ENCODE measurements around the gene CRTAC1.

CRTAC1 gene

GRCh38 chr10:97928897-97929296, 101.5 kb downstream of the CRTAC1 start:
- TF ChIP-seq Cebpa-rat (IDR thresholded peaks at IDR 0.05) = no peak
- H3K27ac ChIP-seq = no peak overlapping the region
- H3K36me3 ChIP-seq = no peaks in the 10 kb centered on the region
- H3K4me2 ChIP-seq = no peak overlapping the region
- no peak overlapping the region for H3K4me3 ChIP-seq
- H3K27me3 ChIP-seq = no peaks in the 10 kb centered on the region
- H4K20me1 ChIP-seq = no peaks in the 10 kb centered on the region
- no peak overlapping the region for H3K9ac ChIP-seq
- no peaks in the 10 kb centered on the region for H3K4me1 ChIP-seq
- H3K9me3 ChIP-seq = no peaks in the 10 kb centered on the region

- H3K4me2 ChIP-seq = no peak overlapping the region
Measured at GRCh38 chr10:97927622-97928021, 102.8 kb downstream of the CRTAC1 start.

GRCh38 chr10:97926055-97926454, 104.4 kb downstream of the CRTAC1 start:
- Histone ChIP-seq H3K4me3 (no peak overlapping the region), H3K9ac (no peak overlapping the region), H3K36me3 (no peaks in the 10 kb centered on the region)

More at GRCh38 chr10:97927622-97928021, 102.8 kb downstream of the CRTAC1 start:
- Histone ChIP-seq H3K36me3 (no peaks in the 10 kb centered on the region), H3K27ac (no peak overlapping the region), H3K27me3 (no peaks in the 10 kb centered on the region), H4K20me1 (no peaks in the 10 kb centered on the region), H3K9ac (no peak overlapping the region), H3K4me1 (no peaks in the 10 kb centered on the region), H3K4me3 (no peak overlapping the region), H3K9me3 (no peaks in the 10 kb centered on the region)
- no peak for TF ChIP-seq Cebpa-rat (IDR thresholded peaks at IDR 0.05)

DNA sequence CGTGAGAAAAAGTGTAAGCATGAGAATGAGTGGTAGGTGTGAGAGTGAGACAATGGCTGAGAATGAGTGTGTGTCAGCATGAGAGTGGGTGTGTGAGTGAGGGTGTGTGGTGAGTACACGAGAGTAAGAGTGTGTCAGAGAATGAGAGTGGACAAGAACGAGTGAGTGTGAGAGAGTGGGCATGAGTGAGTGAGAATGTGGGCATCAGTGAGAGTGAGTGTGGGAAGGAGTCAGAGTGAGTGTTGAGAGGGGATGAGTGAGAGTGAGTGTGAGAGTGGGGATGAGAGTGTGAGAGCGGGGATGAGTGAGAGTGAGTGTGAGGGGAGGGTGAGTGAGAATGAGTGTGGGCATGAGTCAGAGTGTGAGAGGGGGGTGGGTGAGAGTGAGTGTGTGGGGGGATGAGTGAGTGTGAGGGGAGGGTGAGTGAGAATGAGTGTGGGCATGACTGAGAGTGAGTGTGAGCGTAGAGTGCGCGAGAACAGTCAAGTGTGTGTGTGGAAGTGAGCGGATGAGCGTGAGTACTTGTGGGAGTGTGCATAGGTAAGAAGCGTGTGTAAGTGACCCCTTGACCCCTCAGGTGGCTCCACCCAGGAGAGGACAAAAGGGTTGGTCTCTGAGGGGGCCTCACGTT, 105.0 kb downstream of the CRTAC1 start:
- Histone ChIP-seq H3K9ac (no peak overlapping the region), H3K4me3 (no peak overlapping the region), H3K27me3 (no peaks in the 10 kb centered on the region), H4K20me1 (no peaks in the 10 kb centered on the region), H3K4me2 (no peak overlapping the region), H3K4me1 (no peaks in the 10 kb centered on the region), H3K9me3 (no peaks in the 10 kb centered on the region), H3K27ac (no peak overlapping the region), H3K36me3 (no peaks in the 10 kb centered on the region)
- TF ChIP-seq Cebpa-rat (IDR thresholded peaks at IDR 0.05) = no peak

More at GRCh38 chr10:97926055-97926454, 104.4 kb downstream of the CRTAC1 start:
- no peaks in the 10 kb centered on the region for H3K9me3 ChIP-seq
- no peaks in the 10 kb centered on the region for H4K20me1 ChIP-seq
- H3K4me1 ChIP-seq = no peaks in the 10 kb centered on the region
- H3K27ac ChIP-seq = no peak overlapping the region
- no peaks in the 10 kb centered on the region for H3K27me3 ChIP-seq
- no peak overlapping the region for H3K4me2 ChIP-seq
- TF ChIP-seq Cebpa-rat (IDR thresholded peaks at IDR 0.05) = no peak

DNA sequence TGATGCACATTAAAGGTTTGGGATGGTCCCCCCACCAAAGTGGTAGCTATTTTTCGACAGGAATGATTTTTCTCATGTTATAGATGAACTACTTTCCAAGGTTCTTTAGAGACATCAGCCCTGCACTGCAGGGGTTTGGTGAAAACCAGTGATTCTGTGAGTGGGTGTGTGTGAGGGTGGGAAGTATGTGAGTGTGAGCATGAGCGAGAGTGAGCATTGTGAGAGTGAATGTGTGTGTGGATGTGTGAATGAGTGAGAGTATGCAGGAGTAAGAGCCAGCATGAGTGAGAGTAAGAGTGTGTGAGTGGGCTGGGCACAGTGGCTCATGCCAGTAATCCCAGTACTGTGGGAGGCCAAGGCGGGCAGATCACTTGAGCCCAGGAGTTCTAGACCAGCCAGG, 105.7 kb downstream of the CRTAC1 start:
- no peaks in the 10 kb centered on the region for H3K36me3 ChIP-seq
- no peaks in the 10 kb centered on the region for H3K27me3 ChIP-seq
- no peak overlapping the region for H3K9ac ChIP-seq
- H3K4me1 ChIP-seq = no peaks in the 10 kb centered on the region; the same call in 1 of the 2 replicates
- H3K4me3 ChIP-seq = no peak overlapping the region
- H3K9me3 ChIP-seq = no peaks in the 10 kb centered on the region
- TF ChIP-seq Cebpa-rat (IDR thresholded peaks at IDR 0.05) = no peak
- H3K4me2 ChIP-seq = no peak overlapping the region
- no peak overlapping the region for H3K27ac ChIP-seq
- H4K20me1 ChIP-seq = no peaks in the 10 kb centered on the region

GRCh38 chr10:97923476-97923875, 106.9 kb downstream of the CRTAC1 start:
- H3K27me3 ChIP-seq = no peaks in the 10 kb centered on the region
- H3K4me2 ChIP-seq = no peak overlapping the region
- no peaks in the 10 kb centered on the region for H3K9me3 ChIP-seq
- no peaks in the 10 kb centered on the region for H4K20me1 ChIP-seq
- no peak overlapping the region for H3K9ac ChIP-seq
- TF ChIP-seq Cebpa-rat (IDR thresholded peaks at IDR 0.05) = no peak
- peaks cover 11% of the 10 kb centered on the region for H3K4me1 ChIP-seq
- no peak overlapping the region for H3K4me3 ChIP-seq
- H3K27ac ChIP-seq = no peak overlapping the region
- H3K36me3 ChIP-seq = no peaks in the 10 kb centered on the region

- Histone ChIP-seq H3K9ac (no peak overlapping the region), H3K27me3 (no peaks in the 10 kb centered on the region), H3K4me1 (peaks cover 15% of the 10 kb centered on the region), H3K4me2 (no peak overlapping the region), H3K27ac (no peak overlapping the region), H3K36me3 (no peaks in the 10 kb centered on the region), H3K9me3 (no peaks in the 10 kb centered on the region), H3K4me3 (no peak overlapping the region), H4K20me1 (no peaks in the 10 kb centered on the region)
- TF ChIP-seq Cebpa-rat (IDR thresholded peaks at IDR 0.05) = no peak
Measured at GRCh38 chr10:97923057-97923456, 107.4 kb downstream of the CRTAC1 start.

DNA sequence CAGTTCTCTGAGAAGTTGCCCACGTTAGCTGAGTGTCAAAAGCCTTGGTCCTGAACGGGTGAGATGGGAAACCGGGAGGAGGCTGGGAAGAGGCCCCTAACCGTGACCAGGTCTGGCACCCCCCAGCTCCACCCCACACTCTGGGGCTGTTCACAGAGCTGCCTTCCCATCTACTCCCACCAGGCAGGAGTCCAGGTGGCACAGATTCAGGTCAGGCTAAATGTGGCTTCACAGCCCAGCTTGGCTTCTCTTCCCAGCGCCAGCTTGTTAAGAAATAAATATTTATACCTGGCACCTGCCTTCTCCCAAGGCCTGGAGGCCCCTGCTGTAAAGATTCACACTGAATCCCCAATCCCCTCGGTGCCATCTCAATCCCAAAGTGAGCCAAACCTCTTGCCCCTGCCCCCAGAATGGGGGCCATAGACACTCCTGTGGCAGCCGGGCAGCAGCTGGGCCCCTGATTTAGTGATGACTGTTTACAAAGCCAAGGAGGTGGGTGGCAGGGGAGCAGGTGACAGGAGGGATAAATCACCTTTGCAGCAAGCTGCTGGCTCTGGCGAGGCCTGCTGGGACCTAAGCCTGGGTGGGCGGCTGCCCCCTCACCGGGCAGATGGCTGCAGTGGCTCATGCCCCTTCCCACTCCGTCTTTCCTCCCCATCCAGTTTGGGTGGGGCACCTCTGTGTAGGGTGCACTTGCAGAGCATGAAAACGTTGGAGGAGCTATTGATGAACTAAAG, 108.2 kb downstream of the CRTAC1 start:
- Histone ChIP-seq H3K4me1 (peaks cover 15% of the 10 kb centered on the region), H4K20me1 (no peaks in the 10 kb centered on the region), H3K9me3 (no peaks in the 10 kb centered on the region), H3K27ac (no peak overlapping the region), H3K27me3 (no peaks in the 10 kb centered on the region), H3K9ac (no peak overlapping the region), H3K36me3 (no peaks in the 10 kb centered on the region), H3K4me2 (no peak overlapping the region), H3K4me3 (no peak overlapping the region)
- no peak for TF ChIP-seq Cebpa-rat (IDR thresholded peaks at IDR 0.05)

DNA sequence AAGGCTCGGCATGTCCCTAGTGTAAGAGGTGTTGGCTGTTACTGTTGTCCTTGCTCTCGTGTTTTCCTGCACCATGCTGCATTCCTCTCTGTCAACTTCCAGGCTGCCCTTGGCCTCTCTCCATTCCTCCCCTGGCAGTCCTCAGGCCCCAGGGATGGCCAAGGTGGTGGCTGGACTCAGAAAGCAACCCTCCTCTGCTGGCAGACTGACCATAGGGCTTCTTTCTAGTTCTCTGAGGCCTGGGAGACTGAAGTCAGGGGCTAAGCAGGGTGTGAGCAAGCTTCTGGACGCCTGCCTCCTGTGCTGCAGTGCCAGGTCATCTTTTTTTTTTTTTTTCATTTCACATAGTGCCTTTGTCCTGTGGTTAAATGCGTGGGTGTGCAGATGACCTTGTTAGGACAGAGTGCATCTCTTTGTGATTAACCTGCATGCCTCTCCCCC, 108.8 kb downstream of the CRTAC1 start:
- no peaks in the 10 kb centered on the region for H3K36me3 ChIP-seq
- H3K4me3 ChIP-seq = no peak overlapping the region
- H3K27ac ChIP-seq = no peak overlapping the region
- no peaks in the 10 kb centered on the region for H3K9me3 ChIP-seq
- H3K4me2 ChIP-seq = no peak overlapping the region
- no peak overlapping the region for H3K9ac ChIP-seq
- peaks cover 15% of the 10 kb centered on the region for H3K4me1 ChIP-seq
- H4K20me1 ChIP-seq = no peaks in the 10 kb centered on the region
- no peaks in the 10 kb centered on the region for H3K27me3 ChIP-seq
- no peak for TF ChIP-seq Cebpa-rat (IDR thresholded peaks at IDR 0.05)

DNA sequence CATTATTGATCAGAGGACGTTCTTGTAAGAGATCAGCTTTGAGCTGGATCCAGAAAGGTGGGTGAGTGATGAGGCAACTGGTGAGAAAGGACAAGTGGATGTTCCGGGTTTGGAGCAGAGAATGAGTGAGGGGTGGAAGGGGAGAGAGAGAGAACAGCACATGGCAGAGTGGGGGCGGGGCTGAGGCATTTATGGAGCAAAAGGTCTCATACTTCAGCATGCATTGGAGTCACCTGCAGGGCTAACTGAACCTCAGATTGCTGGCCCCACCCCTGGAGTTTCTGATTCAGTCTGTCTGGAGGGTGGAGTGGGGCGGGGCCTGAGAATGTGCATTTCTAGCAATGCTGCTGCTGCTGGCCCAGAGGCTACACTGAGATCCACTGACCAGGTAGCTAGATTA, 109.6 kb downstream of the CRTAC1 start:
- no peaks in the 10 kb centered on the region for H3K27me3 ChIP-seq
- H3K36me3 ChIP-seq = no peaks in the 10 kb centered on the region
- H4K20me1 ChIP-seq = no peaks in the 10 kb centered on the region
- H3K9me3 ChIP-seq = no peaks in the 10 kb centered on the region
- no peak overlapping the region for H3K9ac ChIP-seq
- H3K4me3 ChIP-seq = no peak overlapping the region
- TF ChIP-seq Cebpa-rat (IDR thresholded peaks at IDR 0.05) = no peak
- peaks cover 15% of the 10 kb centered on the region for H3K4me1 ChIP-seq
- H3K27ac ChIP-seq = no peak overlapping the region
- H3K4me2 ChIP-seq = no peak overlapping the region

Measured in BLaER1 (cell line).